H1 (cell line): ENCODE results near the gene PTPRG. TPM values are rescaled to one million over a fixed set of nuclear protein-coding genes. Genes with fewer than 3 reads are reported as not detected.

ENCODE experiments used
- CTCF ChIA-PET: fragments of 300-600 bp; sonication (Branson Sonifier 250); formaldehyde crosslinking; loops from one replicate; lab custom pipeline; 2021; ENCODE audit not compliant: partially characterized antibody; lab: Charles Lee
- POLR2A ChIA-PET: fragments of 300-600 bp; sonication (Branson Sonifier 250); formaldehyde crosslinking; loops from one replicate; lab custom pipeline; 2021; ENCODE audit warnings: inconsistent platforms; ENCODE audit not compliant: partially characterized antibody; lab: Charles Lee
- DNase-seq, 2 experiments: peaks; one replicate each; pipeline versions ENCODE4 v3.0.0 to v3.0.0-alpha.2; 2010 to 2022; ENCODE audit warnings: low spot score in 2 of 2, low read depth in 1 of 2, mixed read lengths in 1 of 2
- FAIRE-seq: peaks from 2 replicates; lab custom pipeline; 2011; peaks lifted over from hg19 to GRCh38; lab: Jason Lieb, UNC
- H2AFZ ChIP-seq: 2 replicates; pipeline ENCODE4 v1.8.1; 2012; ENCODE audit warnings: low read length, inconsistent platforms
- H2AK5ac ChIP-seq: 2 replicates; pipeline ENCODE4 v1.6.1; 2013; ENCODE audit warnings: low read depth, low read length
- H2BK120ac ChIP-seq: replicated peaks from 2 replicates; pipeline ENCODE3; 2013; ENCODE audit warnings: low read depth, low read length, inconsistent platforms
- H2BK12ac ChIP-seq: 2 replicates; pipeline ENCODE4 v1.6.1; 2013; ENCODE audit warnings: low read depth, low read length
- H2BK15ac ChIP-seq: 2 replicates; pipeline ENCODE4 v1.6.1; 2013; ENCODE audit warnings: low read length
- H2BK20ac ChIP-seq: 2 replicates; pipeline ENCODE4 v1.6.1; 2013; ENCODE audit warnings: low read length
- H2BK5ac ChIP-seq: 2 replicates; pipeline ENCODE4 v1.6.1; 2013; ENCODE audit warnings: low read depth, low read length
- H3K14ac ChIP-seq: 2 replicates; pipeline ENCODE4 v1.6.1; 2013; ENCODE audit warnings: inconsistent platforms; ENCODE audit not compliant: insufficient read length
- H3K18ac ChIP-seq: 2 replicates; pipeline ENCODE4 v1.6.1; 2013; ENCODE audit warnings: low read length; ENCODE audit errors: extremely low read depth
- H3K23ac ChIP-seq: 2 replicates; pipeline ENCODE4 v1.6.1; 2013; ENCODE audit warnings: inconsistent platforms; ENCODE audit not compliant: insufficient read length
- H3K23me2 ChIP-seq: 2 replicates; pipeline ENCODE4 v1.6.1; 2013; ENCODE audit warnings: low read depth, low read length
- H3K27ac ChIP-seq: 2 replicates; pipeline ENCODE4 v1.6.1; 2011; ENCODE audit warnings: low read depth, low read length, inconsistent platforms
- H3K27me3 ChIP-seq, 4 experiments: replicated peaks in 1 of 4; 1 replicate in 1 of 4; 2 replicates in 3 of 4; pipeline versions ENCODE4 v1.6.1 to v1.8.1; 2011 to 2013; ENCODE audit warnings: low read length in 3 of 4, mild to moderate bottlenecking in 3 of 4, inconsistent platforms in 2 of 4, mixed read lengths in 2 of 4, moderate library complexity in 1 of 4; ENCODE audit not compliant: control insufficient read depth in 3 of 4, insufficient read depth in 3 of 4; ENCODE audit errors: extremely low read depth in 1 of 4
- H3K36me3 ChIP-seq, 4 experiments: 2 replicates each; pipeline versions ENCODE4 v1.6.1 to v1.8.1; 2011 to 2013; ENCODE audit warnings: mild to moderate bottlenecking in 4 of 4, low read length in 3 of 4, moderate library complexity in 2 of 4, control low read depth in 1 of 4, inconsistent platforms in 1 of 4; ENCODE audit not compliant: insufficient read depth in 4 of 4, control insufficient read depth in 2 of 4
- H3K4ac ChIP-seq: replicated peaks from 2 replicates; pipeline ENCODE3; 2013; ENCODE audit warnings: low read length, low read depth, mixed read lengths, inconsistent platforms; ENCODE audit not compliant: insufficient read length
- H3K4me1 ChIP-seq, 4 experiments: replicated peaks in 1 of 4; 1 replicate in 1 of 4; 2 replicates in 3 of 4; pipeline versions ENCODE4 v1.6.1 to v1.8.1; 2011 to 2013; ENCODE audit warnings: low read length in 3 of 4, inconsistent platforms in 2 of 4, mixed read lengths in 1 of 4; ENCODE audit not compliant: insufficient read depth in 4 of 4, control insufficient read depth in 3 of 4
- H3K4me2 ChIP-seq, 2 experiments: 2 replicates each; pipeline versions ENCODE4 v1.6.1 to v1.8.1; 2011 to 2013; ENCODE audit warnings: low read depth in 2 of 2, low read length in 2 of 2, control low read depth in 1 of 2, inconsistent platforms in 1 of 2, mild to moderate bottlenecking in 1 of 2; ENCODE audit not compliant: insufficient read depth in 1 of 2
- H3K4me3 ChIP-seq, 4 experiments: fragments of 200-600, 300-600 bp in 1 of 4; sonication (generic), shearing (Covaris generic), sonication (Bioruptor Twin) in 1 of 4; 2 replicates each; pipeline versions ENCODE4 v1.5.1 to v1.8.1; 2011 to 2016; ENCODE audit warnings: low read length in 4 of 4, low read depth in 3 of 4, control low read depth in 2 of 4, inconsistent platforms in 2 of 4, mild to moderate bottlenecking in 2 of 4, mixed read lengths in 1 of 4, moderate library complexity in 1 of 4; ENCODE audit not compliant: insufficient read depth in 2 of 4; ENCODE audit errors: extremely low read depth in 1 of 4
- H3K56ac ChIP-seq: replicated peaks from 2 replicates; pipeline ENCODE3; 2013; ENCODE audit warnings: low read depth, mild to moderate bottlenecking, mixed read lengths, low read length, inconsistent platforms; ENCODE audit not compliant: insufficient read length
- H3K79me1 ChIP-seq: 2 replicates; pipeline ENCODE4 v1.6.1; 2013; ENCODE audit warnings: low read depth, low read length, control low read depth
- H3K79me2 ChIP-seq, 2 experiments: 2 replicates each; pipeline versions ENCODE4 v1.6.1 to v1.8.1; 2012 to 2013; ENCODE audit warnings: low read length in 2 of 2, mild to moderate bottlenecking in 2 of 2, inconsistent platforms in 1 of 2; ENCODE audit not compliant: insufficient read depth in 2 of 2, control insufficient read depth in 1 of 2
- H3K9ac ChIP-seq, 4 experiments: replicated peaks in 1 of 4; 1 replicate in 1 of 4; 2 replicates in 3 of 4; pipeline versions ENCODE4 v1.6.1 to v1.8.1; 2011 to 2013; ENCODE audit warnings: low read depth in 3 of 4, low read length in 3 of 4, control low read depth in 2 of 4, mild to moderate bottlenecking in 2 of 4, moderate library complexity in 2 of 4, inconsistent platforms in 1 of 4; ENCODE audit errors: extremely low read depth in 1 of 4
- H3K9me3 ChIP-seq, 2 experiments: 2 replicates each; pipeline versions ENCODE4 v1.6.1 to v1.8.1; 2012 to 2013; ENCODE audit warnings: mild to moderate bottlenecking in 2 of 2, moderate library complexity in 2 of 2, control low read depth in 1 of 2, inconsistent platforms in 1 of 2, low read depth in 1 of 2, low read length in 1 of 2, mixed read lengths in 1 of 2; ENCODE audit not compliant: insufficient read depth in 2 of 2
- H4K20me1 ChIP-seq, 2 experiments: replicated peaks in 1 of 2; 2 replicates each; pipeline versions ENCODE3 to v1.8.1; 2011 to 2013; ENCODE audit warnings: inconsistent platforms in 2 of 2, low read length in 2 of 2, mild to moderate bottlenecking in 1 of 2; ENCODE audit not compliant: insufficient read depth in 2 of 2, control insufficient read depth in 1 of 2
- H4K5ac ChIP-seq: 2 replicates; pipeline ENCODE4 v1.6.1; 2013; ENCODE audit warnings: low read length, low read depth, mixed read lengths, inconsistent platforms; ENCODE audit not compliant: insufficient read length
- H4K8ac ChIP-seq: 2 replicates; pipeline ENCODE4 v1.8.0; 2013; ENCODE audit warnings: mild to moderate bottlenecking, moderate library complexity, low read length, inconsistent platforms; ENCODE audit not compliant: insufficient read depth; ENCODE audit errors: extremely low read depth
- H4K91ac ChIP-seq: replicated peaks from 2 replicates; pipeline ENCODE3; 2013; ENCODE audit warnings: low read length, mixed read lengths, inconsistent platforms; ENCODE audit not compliant: insufficient read length
- BCL11A ChIP-seq, 2 experiments: IDR thresholded peaks; one replicate each; pipeline ENCODE4 v1.6.1; 2011; ENCODE audit warnings: low read depth in 2 of 2, low read length in 2 of 2, mild to moderate bottlenecking in 2 of 2
- CREB1 ChIP-seq: IDR thresholded peaks from 2 replicates; pipeline ENCODE4 v1.6.1; 2012; ENCODE audit warnings: inconsistent platforms
- EGR1 ChIP-seq: IDR thresholded peaks from 2 replicates; pipeline ENCODE4 v1.6.1; 2011; ENCODE audit warnings: low read depth, low read length, borderline replicate concordance
- FOSL1 ChIP-seq: IDR thresholded peaks from 2 replicates; pipeline ENCODE4 v1.6.1; 2011; ENCODE audit warnings: mild to moderate bottlenecking, low read depth, low read length, moderate library complexity; ENCODE audit not compliant: insufficient read depth
- GABPA ChIP-seq: IDR thresholded peaks from 2 replicates; pipeline ENCODE4 v1.6.1; 2011; ENCODE audit warnings: mild to moderate bottlenecking, low read length, moderate library complexity, borderline replicate concordance; ENCODE audit not compliant: insufficient read depth
- HDAC2 ChIP-seq, 2 experiments: fragments of 300-600 bp in 1 of 2; sonication (generic) in 1 of 2; IDR thresholded peaks; 2 replicates each; pipeline ENCODE4 v1.6.1; 2011 to 2012; ENCODE audit warnings: low read depth in 2 of 2, low read length in 2 of 2, mild to moderate bottlenecking in 2 of 2, moderate library complexity in 2 of 2, borderline replicate concordance in 1 of 2, inconsistent platforms in 1 of 2
- KDM4A ChIP-seq: IDR thresholded peaks from one replicate; pipeline ENCODE4 v1.7.1; 2012; ENCODE audit warnings: low read depth, mild to moderate bottlenecking, moderate library complexity, low read length, inconsistent platforms; ENCODE audit not compliant: severe bottlenecking
- POLR2A ChIP-seq, 2 experiments: IDR thresholded peaks; 1 replicate in 1 of 2; 2 replicates in 1 of 2; pipeline ENCODE4 v1.6.1; 2011; ENCODE audit warnings: low read depth in 2 of 2, low read length in 2 of 2, mild to moderate bottlenecking in 2 of 2; ENCODE audit errors: control extremely low read depth in 1 of 2
- RBBP5 ChIP-seq: IDR thresholded peaks from 2 replicates; pipeline ENCODE4 v1.7.1; 2012; ENCODE audit warnings: low read depth, mild to moderate bottlenecking, inconsistent platforms, low read length, moderate library complexity, borderline replicate concordance
- SP4 ChIP-seq: IDR thresholded peaks from 2 replicates; pipeline ENCODE4 v1.6.1; 2012; ENCODE audit warnings: low read length, inconsistent platforms
- TAF7 ChIP-seq: optimal IDR thresholded peaks from 2 replicates; pipeline ENCODE3; 2011; ENCODE audit warnings: low read depth, mild to moderate bottlenecking, inconsistent platforms, low read length, moderate library complexity, borderline replicate concordance
- TCF12 ChIP-seq: IDR thresholded peaks from 2 replicates; pipeline ENCODE4 v1.6.1; 2011; ENCODE audit warnings: low read depth, mild to moderate bottlenecking, low read length
- USF2 ChIP-seq: IDR thresholded peaks from 2 replicates; pipeline ENCODE4 v1.6.1; 2011; ENCODE audit warnings: low read length, improper control_type of control experiment
- WGBS, 2 experiments: shearing (Covaris generic) in 1 of 2; methylation state at CpG; one replicate each; pipeline versions ENCODE4 v1.1.6 to v1.1.7; 2013 to 2015; ENCODE audit warnings: low lambda C conversion rate in 2 of 2, mixed read lengths in 2 of 2, inconsistent platforms in 1 of 2, low coverage in 1 of 2, missing lambda C conversion rate in 1 of 2; ENCODE audit not compliant: insufficient replicate concordance in 2 of 2, insufficient coverage in 1 of 2, insufficient read length in 1 of 2; ENCODE audit errors: extremely low coverage in 1 of 2, missing lambda C conversion rate in 1 of 2; 5-methylcytosine and 5-hydroxymethylcytosine counted together
- polyA plus RNA-seq, 7 experiments: library from polyadenylated mRNA; depleted of rRNA in 3 of 7; stranded (reverse) in 5 of 7; unstranded in 2 of 7; fragments of >200 nt in 5 of 7; fragments of 200-250 nt in 2 of 7; gene quantifications; 1 replicate in 5 of 7; 2 replicates in 1 of 7; 4 replicates in 1 of 7; pipeline versions ENCODE4 v1.2.1 to v1.2.3, GENCODE V29; 2011 to 2013; ENCODE audit warnings: missing spikeins in 2 of 7, mixed read lengths in 2 of 7
- total RNA-seq: library from RNA; stranded (reverse); fragmentation: NEBNext Ultra II Directional; extraction: Animal tissue kit (Norgen Biotek cat#: 25700); gene quantifications from 2 replicates; pipeline ENCODE4 v1.2.1, GENCODE V29; 2021

The PTPRG gene
- total and polyA plus RNA-seq, 2 of the 8 experiments (the other 6 are each of a cell fraction or from before 2014, with no cell fraction given): 23.3 to 96.2 TPM

- H3K23ac ChIP-seq: no peak overlapping the region
- H3K23me2 ChIP-seq: no peaks in the 10 kb centered on the region
- H3K4me3 ChIP-seq: no peak overlapping the region
- H3K27ac ChIP-seq: no peak overlapping the region
- CTCF ChIA-PET: interaction anchor here (1.0 kb wide), 1 partner anchor 85 kb away, joined by 3 read pairs; no protein-coding TSS in a partner anchor
- no peak overlapping the region for H3K18ac ChIP-seq
- POLR2A ChIA-PET: interaction anchor here (1.1 kb wide), 1 partner anchor 58 kb away, joined by 3 read pairs; no protein-coding TSS in a partner anchor
- no peak overlapping the region for H2BK15ac ChIP-seq
- no peak overlapping the region for H3K4ac ChIP-seq
- H2AK5ac ChIP-seq: no peak overlapping the region
- no peak overlapping the region for H2BK5ac ChIP-seq
- no peaks in the 10 kb centered on the region for H3K36me3 ChIP-seq
- H4K20me1 ChIP-seq: peaks cover 4 to 9% of the 10 kb centered on the region in 2 experiments
- peaks cover 0 to 96% of the 10 kb centered on the region in 2 experiments for H3K79me2 ChIP-seq
- no peak overlapping the region for H3K4me2 ChIP-seq
- no peak for DNase-seq
- H4K8ac ChIP-seq: no peak overlapping the region
- no peak overlapping the region for H3K9ac ChIP-seq
- 12% methylated on average over 1 of the region's 1 CpG; no CpG with 5 or more reads in 1 of the 2 experiments for WGBS, 2 experiments
- H4K5ac ChIP-seq: no peak overlapping the region
- H2BK120ac ChIP-seq: no peak overlapping the region
- no peak for FAIRE-seq
- no peaks in the 10 kb centered on the region; the same call in 1 of the 2 replicates for H3K79me1 ChIP-seq
- no peak overlapping the region for H3K56ac ChIP-seq
- peaks cover 0 to 21% (median 14%) of the 10 kb centered on the region in 4 experiments; a peak in 6 of 7 replicates for H3K4me1 ChIP-seq
- H3K27me3 ChIP-seq: no peaks in the 10 kb centered on the region
- no peak overlapping the region for H2AFZ ChIP-seq
- no peak overlapping the region for H2BK20ac ChIP-seq
- H3K14ac ChIP-seq: no peak overlapping the region
- H4K91ac ChIP-seq: no peak overlapping the region
- H2BK12ac ChIP-seq: no peak overlapping the region
- no peaks in the 10 kb centered on the region for H3K9me3 ChIP-seq
- TF ChIP-seq GABPA: no peak
- TF ChIP-seq FOSL1: no peak
- TF ChIP-seq BCL11A (IDR thresholded peaks at IDR 0.05; ENCODE audit: low read depth in 2 of 2, low read length in 2 of 2): no peak
- no peak for TF ChIP-seq TAF7
- no peak for TF ChIP-seq TCF12
- no peak for TF ChIP-seq RBBP5
- no peak for TF ChIP-seq CREB1
- no peak for TF ChIP-seq HDAC2 (IDR thresholded peaks at IDR 0.05; ENCODE audit: borderline replicate concordance in 1 of 2, low read depth in 2 of 2, low read length in 2 of 2)
- TF ChIP-seq KDM4A: no peak
- TF ChIP-seq USF2: no peak
- no peak for TF ChIP-seq SP4
- TF ChIP-seq EGR1: no peak
- no peak for TF ChIP-seq POLR2A (IDR thresholded peaks at IDR 0.05; ENCODE audit: control extremely low read depth in 1 of 2, low read depth in 2 of 2, low read length in 2 of 2)
Measured at GRCh38 chr3:61808999-61809398, 247.6 kb downstream of the PTPRG start.
